ENCODE data around the gene CARD9.

GRCh38 chr9:136336881-136337280 lies 36.6 kb downstream of the CARD9 start:
- TF ChIP-seq CTCF (IDR thresholded peaks at IDR 0.05; ENCODE audit: low read length) (no peak), EZH2 (IDR thresholded peaks at IDR 0.05; ENCODE audit: borderline replicate concordance, low read length) (no peak)

Data from OCI-LY1 (cell line).